ENCODE measurements around the gene MYO18B. TPM values are rescaled to one million over a fixed set of nuclear protein-coding genes. Genes with fewer than 3 reads are reported as not detected.

Gene MYO18B
- total and polyA plus RNA-seq, 7 experiments from 2014 or later = 0.22 to 0.97 (median 0.42) TPM; not detected in 2

DNA sequence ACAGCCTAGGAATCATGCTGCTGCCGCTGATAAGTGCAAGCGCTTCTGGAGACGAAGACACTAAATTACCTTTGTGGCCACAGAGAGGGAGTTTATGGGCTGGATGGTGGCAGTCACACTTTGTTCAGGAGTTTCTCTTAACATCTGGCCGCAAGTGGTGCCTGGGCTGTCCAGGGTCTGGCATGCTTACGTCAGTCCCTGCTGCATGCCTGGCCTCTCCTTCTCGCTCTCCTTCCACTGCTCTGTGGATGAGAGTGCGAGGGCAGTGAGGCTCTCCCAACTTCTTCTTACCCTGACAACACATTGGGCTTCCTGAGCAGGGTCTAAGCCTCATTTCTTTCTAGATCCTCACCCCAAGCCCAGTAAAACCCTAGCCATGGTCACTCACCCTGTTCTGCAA is 266.6 kb downstream of the MYO18B start:
- Histone ChIP-seq H3K9me3 (ENCODE audit: control insufficient read depth in 2 of 3, low read length in 3 of 3) (no peaks in the 10 kb centered on the region), H3K27ac (ENCODE audit: low read depth, low read length) (no peak overlapping the region), H3K4me3 (ENCODE audit: low read length) (no peak overlapping the region), H3K4me1 (ENCODE audit: control insufficient read depth in 2 of 2, insufficient read depth in 2 of 2, low read length in 2 of 2) (no peaks in the 10 kb centered on the region), H3K36me3 (ENCODE audit: control insufficient read depth in 2 of 3, insufficient read depth in 3 of 3, low read length in 3 of 3) (no peaks in the 10 kb centered on the region), H3K27me3 (ENCODE audit: control insufficient read depth in 2 of 2, insufficient read depth in 2 of 2, low read length in 2 of 2) (no peaks in the 10 kb centered on the region)
- ChIA-PET CTCF (interaction anchor here (0.6 kb wide), 1 partner anchor 852 kb away, joined by 3 read pairs; no protein-coding TSS in a partner anchor), POLR2A (no interaction called here)
- Mint-ChIP-seq H3K4me3 (no peak overlapping the region), H3K9me3 (peaks cover 0 to 14% (median 2%) of the 10 kb centered on the region in 11 donors), H3K36me3 (peaks cover 0 to 3% (median 0%) of the 10 kb centered on the region in 5 donors), H3K4me1 (no peaks in the 10 kb centered on the region), H3K27ac (no peak overlapping the region), H3K27me3 (peaks cover 0 to 27% (median 13%) of the 10 kb centered on the region in 5 donors)
- ATAC-seq (no peak), DNase-seq (no peak)
- intact Hi-C loops (cut with micrococcal nuclease) = no loop called here

DNA sequence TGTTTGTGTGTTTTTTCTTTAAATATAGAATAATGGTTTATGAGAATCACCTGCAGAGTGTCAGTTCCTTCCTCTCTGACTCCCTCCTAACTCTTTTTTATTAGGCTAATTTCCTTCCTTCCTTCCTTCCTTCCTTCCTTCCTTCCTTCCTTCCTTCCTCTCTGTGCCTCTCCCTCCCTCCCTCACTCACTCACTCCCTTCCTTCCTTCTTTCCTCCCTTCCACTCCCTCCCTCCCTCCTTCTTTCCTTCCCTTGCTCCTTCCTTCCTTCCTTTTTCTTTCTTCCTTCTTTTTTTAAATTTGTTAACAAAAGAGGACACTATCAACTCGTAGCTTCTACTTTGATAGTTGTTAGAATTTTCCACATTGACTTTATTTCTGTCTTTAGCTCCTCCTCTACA is 274.9 kb downstream of the MYO18B start:
- intact Hi-C loops (cut with micrococcal nuclease) = no loop called here
- no peaks in the 10 kb centered on the region for H3K36me3 ChIP-seq (ENCODE audit: control insufficient read depth in 2 of 3, insufficient read depth in 3 of 3, low read length in 3 of 3)
- Mint-ChIP-seq H3K27me3 (peaks cover 2 to 19% (median 14%) of the 10 kb centered on the region in 5 donors), H3K4me1 (no peaks in the 10 kb centered on the region), H3K36me3 (no peaks in the 10 kb centered on the region), H3K27ac (no peak overlapping the region), H3K9me3 (peaks cover 0 to 14% (median 0%) of the 10 kb centered on the region in 11 donors), H3K4me3 (no peak overlapping the region)
- H3K27ac ChIP-seq (ENCODE audit: low read depth, low read length) = no peak overlapping the region
- no peaks in the 10 kb centered on the region for H3K27me3 ChIP-seq (ENCODE audit: control insufficient read depth in 2 of 2, insufficient read depth in 2 of 2, low read length in 2 of 2)
- no peak overlapping the region for H3K4me3 ChIP-seq (ENCODE audit: low read length)
- no peak for DNase-seq
- POLR2A ChIA-PET = no interaction called here
- no peaks in the 10 kb centered on the region for H3K4me1 ChIP-seq (ENCODE audit: control insufficient read depth in 2 of 2, insufficient read depth in 2 of 2, low read length in 2 of 2)
- no peak for ATAC-seq
- H3K9me3 ChIP-seq (ENCODE audit: control insufficient read depth in 2 of 3, low read length in 3 of 3) = no peaks in the 10 kb centered on the region
- CTCF ChIA-PET = no interaction called here

DNA sequence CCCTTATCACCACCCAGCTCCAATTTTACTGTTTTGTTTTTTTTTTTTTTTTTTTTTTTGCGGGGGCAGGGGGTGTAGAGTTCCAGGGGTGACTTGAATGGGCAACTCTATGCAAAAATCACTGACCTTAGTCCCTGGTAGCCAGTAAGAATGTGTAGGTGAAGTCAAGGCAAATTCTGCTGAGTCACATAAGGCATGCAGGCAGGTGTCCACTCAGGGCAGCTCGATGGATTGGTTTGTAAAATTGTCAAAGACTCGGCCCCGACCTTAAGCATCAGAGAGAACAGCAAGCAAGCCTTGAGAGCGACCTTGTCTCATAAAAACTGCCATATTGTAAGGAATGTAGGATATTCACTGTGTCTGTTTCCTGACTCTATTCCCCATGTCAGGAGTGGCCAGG is 275.9 kb downstream of the MYO18B start:
- peaks cover 2 to 25% (median 18%) of the 10 kb centered on the region in 5 donors for H3K27me3 Mint-ChIP-seq
- Histone ChIP-seq H3K4me3 (ENCODE audit: low read length) (no peak overlapping the region), H3K27ac (ENCODE audit: low read depth, low read length) (no peak overlapping the region), H3K27me3 (ENCODE audit: control insufficient read depth in 2 of 2, insufficient read depth in 2 of 2, low read length in 2 of 2) (no peaks in the 10 kb centered on the region), H3K9me3 (ENCODE audit: control insufficient read depth in 2 of 3, low read length in 3 of 3) (no peaks in the 10 kb centered on the region), H3K4me1 (ENCODE audit: control insufficient read depth in 2 of 2, insufficient read depth in 2 of 2, low read length in 2 of 2) (no peaks in the 10 kb centered on the region), H3K36me3 (ENCODE audit: control insufficient read depth in 2 of 3, insufficient read depth in 3 of 3, low read length in 3 of 3) (no peaks in the 10 kb centered on the region)
- H3K27ac Mint-ChIP-seq = no peak overlapping the region
- H3K9me3 Mint-ChIP-seq = peaks cover 0 to 19% (median 2%) of the 10 kb centered on the region in 11 donors
- no peaks in the 10 kb centered on the region for H3K4me1 Mint-ChIP-seq
- no peak for DNase-seq
- no peak overlapping the region for H3K4me3 Mint-ChIP-seq
- POLR2A ChIA-PET = no interaction called here
- ATAC-seq = no peak
- peaks cover 0 to 2% (median 0%) of the 10 kb centered on the region in 5 donors for H3K36me3 Mint-ChIP-seq
- intact Hi-C loops (cut with micrococcal nuclease) = no loop called here
- CTCF ChIA-PET = no interaction called here

DNA sequence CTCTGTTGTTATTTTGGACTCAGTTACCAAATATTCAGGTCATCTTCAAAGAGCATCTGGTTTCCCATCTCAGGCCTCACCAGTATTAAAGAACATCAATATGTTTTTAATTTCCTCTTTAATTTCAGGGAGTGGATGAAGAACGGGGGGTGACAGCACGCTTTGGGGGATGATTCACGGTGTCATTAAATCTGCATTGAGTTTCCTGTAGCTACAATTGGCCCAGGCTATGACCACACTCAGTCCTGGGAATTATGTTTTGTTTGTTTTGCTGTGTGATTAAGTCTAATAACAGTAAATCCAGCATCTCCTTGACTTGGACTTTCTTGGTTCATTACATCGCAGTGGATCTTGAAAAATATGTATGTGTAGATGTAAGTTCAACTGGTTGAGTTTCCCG is 277.6 kb downstream of the MYO18B start:
- H3K27ac Mint-ChIP-seq = no peak overlapping the region
- Histone ChIP-seq H3K36me3 (ENCODE audit: control insufficient read depth in 2 of 3, insufficient read depth in 3 of 3, low read length in 3 of 3) (no peaks in the 10 kb centered on the region), H3K4me3 (ENCODE audit: low read length) (no peak overlapping the region), H3K27me3 (ENCODE audit: control insufficient read depth in 2 of 2, insufficient read depth in 2 of 2, low read length in 2 of 2) (no peaks in the 10 kb centered on the region), H3K4me1 (ENCODE audit: control insufficient read depth in 2 of 2, insufficient read depth in 2 of 2, low read length in 2 of 2) (no peaks in the 10 kb centered on the region), H3K9me3 (ENCODE audit: control insufficient read depth in 2 of 3, low read length in 3 of 3) (peaks cover 0 to 2% (median 0%) of the 10 kb centered on the region in 3 experiments), H3K27ac (ENCODE audit: low read depth, low read length) (no peak overlapping the region)
- H3K4me1 Mint-ChIP-seq = peaks cover 0 to 1% (median 0%) of the 10 kb centered on the region in 7 donors
- ChIA-PET CTCF (no interaction called here), POLR2A (no interaction called here)
- H3K4me3 Mint-ChIP-seq = no peak overlapping the region
- H3K27me3 Mint-ChIP-seq = peaks cover 2 to 29% (median 18%) of the 10 kb centered on the region in 5 donors
- DNase-seq = no peak
- peaks cover 0 to 5% (median 0%) of the 10 kb centered on the region in 5 donors for H3K36me3 Mint-ChIP-seq
- no peak for ATAC-seq
- peaks cover 0 to 22% (median 4%) of the 10 kb centered on the region in 11 donors for H3K9me3 Mint-ChIP-seq
- intact Hi-C loops (cut with micrococcal nuclease) = no loop called here

DNA sequence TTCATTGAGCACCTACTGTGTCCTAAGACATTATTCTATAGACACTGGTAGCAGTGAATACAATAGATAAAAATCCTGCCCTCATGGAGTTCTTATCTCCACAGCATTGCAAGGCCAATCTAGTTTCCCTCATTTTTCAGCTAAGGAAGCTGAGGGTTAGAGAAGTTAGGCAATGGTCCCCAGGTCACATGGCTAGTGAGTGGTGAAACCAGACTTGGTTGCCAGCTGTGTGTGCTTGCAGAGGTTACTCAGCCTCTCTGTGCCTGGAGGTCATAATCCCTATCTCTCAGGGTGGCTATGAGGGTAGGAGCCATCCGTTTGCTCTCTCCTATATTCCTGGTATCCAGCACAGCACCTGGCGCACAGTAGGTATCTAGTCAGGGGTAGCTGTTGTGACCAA is 279.5 kb downstream of the MYO18B start:
- Mint-ChIP-seq H3K27ac (no peak overlapping the region), H3K9me3 (peaks cover 0 to 16% (median 4%) of the 10 kb centered on the region in 11 donors), H3K4me1 (peaks cover 0 to 1% (median 0%) of the 10 kb centered on the region in 7 donors), H3K36me3 (peaks cover 0 to 5% (median 0%) of the 10 kb centered on the region in 5 donors), H3K27me3 (peaks cover 2 to 27% (median 16%) of the 10 kb centered on the region in 5 donors), H3K4me3 (no peak overlapping the region)
- Histone ChIP-seq H3K27ac (ENCODE audit: low read depth, low read length) (no peak overlapping the region), H3K4me3 (ENCODE audit: low read length) (no peak overlapping the region), H3K36me3 (ENCODE audit: control insufficient read depth in 2 of 3, insufficient read depth in 3 of 3, low read length in 3 of 3) (no peaks in the 10 kb centered on the region), H3K4me1 (ENCODE audit: control insufficient read depth in 2 of 2, insufficient read depth in 2 of 2, low read length in 2 of 2) (no peaks in the 10 kb centered on the region), H3K27me3 (ENCODE audit: control insufficient read depth in 2 of 2, insufficient read depth in 2 of 2, low read length in 2 of 2) (no peaks in the 10 kb centered on the region), H3K9me3 (ENCODE audit: control insufficient read depth in 2 of 3, low read length in 3 of 3) (peaks cover 0 to 9% (median 0%) of the 10 kb centered on the region in 3 experiments)
- ATAC-seq = no peak
- POLR2A ChIA-PET = interaction anchor here (0.6 kb wide), 1 partner anchor 16 kb away, joined by 4 read pairs; no protein-coding TSS in a partner anchor
- DNase-seq = no peak
- CTCF ChIA-PET = no interaction called here
- intact Hi-C loops (cut with micrococcal nuclease) = no loop called here

DNA sequence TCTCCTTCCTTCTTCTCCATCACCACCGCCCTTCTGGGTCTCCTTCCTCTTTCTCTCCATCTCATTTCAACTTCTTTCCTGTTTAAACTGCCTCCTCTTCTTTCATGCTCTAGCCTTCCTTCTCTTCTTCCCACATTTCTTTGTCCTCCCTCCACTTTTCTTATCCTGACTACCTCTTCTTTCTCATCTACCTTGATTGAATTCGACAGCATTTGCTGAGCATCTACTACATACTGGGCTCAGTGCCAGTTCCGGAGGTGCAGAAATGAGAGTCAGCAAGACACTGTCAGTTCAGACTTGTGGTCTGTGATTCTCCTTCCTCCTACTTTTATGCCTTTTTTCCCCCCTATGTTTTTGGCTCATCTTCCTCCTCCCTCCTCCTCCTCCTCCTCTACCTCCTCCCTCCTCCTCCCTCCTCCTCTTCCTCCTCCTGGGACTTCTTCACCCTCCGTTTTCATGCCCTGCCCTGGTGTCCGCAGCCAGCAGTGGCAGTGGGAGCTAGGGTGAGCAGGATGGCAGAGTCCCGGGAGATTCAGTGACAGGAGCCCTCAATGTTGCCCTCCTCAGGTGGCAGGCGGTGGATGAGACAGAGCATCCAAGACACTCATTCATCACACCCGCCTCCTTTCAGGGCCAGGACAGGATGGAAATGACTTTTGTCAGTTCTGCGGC is 281.3 kb downstream of the MYO18B start:
- Histone ChIP-seq H3K4me1 (ENCODE audit: control insufficient read depth in 2 of 2, insufficient read depth in 2 of 2, low read length in 2 of 2) (no peaks in the 10 kb centered on the region), H3K9me3 (ENCODE audit: control insufficient read depth in 2 of 3, low read length in 3 of 3) (peaks cover 0 to 9% (median 0%) of the 10 kb centered on the region in 3 experiments), H3K27me3 (ENCODE audit: control insufficient read depth in 2 of 2, insufficient read depth in 2 of 2, low read length in 2 of 2) (no peaks in the 10 kb centered on the region), H3K27ac (ENCODE audit: low read depth, low read length) (no peak overlapping the region), H3K4me3 (ENCODE audit: low read length) (no peak overlapping the region), H3K36me3 (ENCODE audit: control insufficient read depth in 2 of 3, insufficient read depth in 3 of 3, low read length in 3 of 3) (no peaks in the 10 kb centered on the region)
- ATAC-seq (no peak), DNase-seq (no peak)
- no peak overlapping the region for H3K4me3 Mint-ChIP-seq
- H3K27ac Mint-ChIP-seq = no peak overlapping the region
- peaks cover 0 to 5% (median 0%) of the 10 kb centered on the region in 5 donors for H3K36me3 Mint-ChIP-seq
- ChIA-PET POLR2A (no interaction called here), CTCF (no interaction called here)
- peaks cover 0 to 12% (median 3%) of the 10 kb centered on the region in 11 donors for H3K9me3 Mint-ChIP-seq
- intact Hi-C loops (cut with micrococcal nuclease) = no loop called here
- H3K4me1 Mint-ChIP-seq = peaks cover 0 to 1% (median 0%) of the 10 kb centered on the region in 7 donors
- peaks cover 0 to 26% (median 15%) of the 10 kb centered on the region in 5 donors for H3K27me3 Mint-ChIP-seq

DNA sequence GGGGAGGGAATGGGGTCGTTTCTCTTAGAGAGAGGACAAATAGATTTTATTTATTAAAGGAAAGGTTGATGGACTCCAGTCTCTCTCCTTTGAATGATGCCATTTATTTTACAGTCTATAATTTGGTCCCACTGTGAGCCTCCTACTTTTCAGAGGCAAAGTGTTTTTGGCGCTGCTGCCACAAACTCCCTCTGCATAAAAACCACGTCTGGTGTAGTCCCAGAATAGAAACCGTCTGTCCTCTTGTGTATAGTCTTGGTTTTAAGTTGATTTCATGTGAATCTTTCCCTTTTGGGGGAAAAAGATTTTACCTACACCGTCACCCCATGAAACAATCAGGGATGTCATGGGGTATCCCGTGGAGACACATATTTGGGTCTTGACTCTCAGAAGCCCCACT is 283.6 kb downstream of the MYO18B start:
- ATAC-seq (no peak), DNase-seq (no peak)
- Mint-ChIP-seq H3K4me3 (no peak overlapping the region), H3K4me1 (peaks cover 0 to 1% (median 0%) of the 10 kb centered on the region in 7 donors), H3K9me3 (peaks cover 0 to 12% (median 3%) of the 10 kb centered on the region in 11 donors), H3K27me3 (peaks cover 0 to 18% (median 5%) of the 10 kb centered on the region in 5 donors), H3K27ac (no peak overlapping the region), H3K36me3 (peaks cover 0 to 5% (median 0%) of the 10 kb centered on the region in 5 donors)
- no peaks in the 10 kb centered on the region for H3K4me1 ChIP-seq (ENCODE audit: control insufficient read depth in 2 of 2, insufficient read depth in 2 of 2, low read length in 2 of 2)
- H3K27me3 ChIP-seq (ENCODE audit: control insufficient read depth in 2 of 2, insufficient read depth in 2 of 2, low read length in 2 of 2) = no peaks in the 10 kb centered on the region
- H3K4me3 ChIP-seq (ENCODE audit: low read length) = no peak overlapping the region
- CTCF ChIA-PET = no interaction called here
- peaks cover 0 to 9% (median 0%) of the 10 kb centered on the region in 3 experiments for H3K9me3 ChIP-seq (ENCODE audit: control insufficient read depth in 2 of 3, low read length in 3 of 3)
- intact Hi-C loops (cut with micrococcal nuclease) = no loop called here
- no peak overlapping the region for H3K27ac ChIP-seq (ENCODE audit: low read depth, low read length)
- H3K36me3 ChIP-seq (ENCODE audit: control insufficient read depth in 2 of 3, insufficient read depth in 3 of 3, low read length in 3 of 3) = no peaks in the 10 kb centered on the region
- POLR2A ChIA-PET = no interaction called here
